ENCODE measurements around the gene GNAQ.
A peak's percentile ranks its signal among the peaks of the same experiment; 100 is the strongest.

The GNAQ gene

DNA sequence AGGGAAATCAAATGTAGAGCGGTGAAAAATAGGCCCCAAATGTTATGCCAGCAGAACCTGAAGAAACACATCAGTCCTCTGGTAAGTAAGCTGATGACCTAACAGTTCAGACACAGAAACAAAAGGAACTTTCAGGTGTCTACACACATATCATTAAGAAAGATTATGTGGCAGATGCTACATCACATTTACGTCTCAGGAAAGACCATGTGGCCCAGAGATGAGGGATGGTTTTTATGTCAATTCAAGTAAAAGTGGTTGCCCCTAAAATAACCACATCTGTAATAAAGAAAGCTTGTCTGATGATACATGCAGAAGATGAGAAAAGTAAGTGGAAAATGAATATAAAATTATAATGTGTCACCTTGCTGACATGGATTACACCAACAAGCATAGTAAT, 31.4 kb downstream of the GNAQ start:
- H3K9me3 Mint-ChIP-seq: no peaks in the 10 kb centered on the region
- no peaks in the 10 kb centered on the region for H3K27me3 Mint-ChIP-seq (ENCODE audit: low read depth, poor library complexity)
- TF ChIP-seq, protein P1, sequence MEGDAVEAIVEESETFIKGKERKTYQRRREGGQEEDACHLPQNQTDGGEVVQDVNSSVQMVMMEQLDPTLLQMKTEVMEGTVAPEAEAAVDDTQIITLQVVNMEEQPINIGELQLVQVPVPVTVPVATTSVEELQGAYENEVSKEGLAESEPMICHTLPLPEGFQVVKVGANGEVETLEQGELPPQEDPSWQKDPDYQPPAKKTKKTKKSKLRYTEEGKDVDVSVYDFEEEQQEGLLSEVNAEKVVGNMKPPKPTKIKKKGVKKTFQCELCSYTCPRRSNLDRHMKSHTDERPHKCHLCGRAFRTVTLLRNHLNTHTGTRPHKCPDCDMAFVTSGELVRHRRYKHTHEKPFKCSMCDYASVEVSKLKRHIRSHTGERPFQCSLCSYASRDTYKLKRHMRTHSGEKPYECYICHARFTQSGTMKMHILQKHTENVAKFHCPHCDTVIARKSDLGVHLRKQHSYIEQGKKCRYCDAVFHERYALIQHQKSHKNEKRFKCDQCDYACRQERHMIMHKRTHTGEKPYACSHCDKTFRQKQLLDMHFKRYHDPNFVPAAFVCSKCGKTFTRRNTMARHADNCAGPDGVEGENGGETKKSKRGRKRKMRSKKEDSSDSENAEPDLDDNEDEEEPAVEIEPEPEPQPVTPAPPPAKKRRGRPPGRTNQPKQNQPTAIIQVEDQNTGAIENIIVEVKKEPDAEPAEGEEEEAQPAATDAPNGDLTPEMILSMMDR (IDR thresholded peaks at IDR 0.05): no peak
- DNase-seq: no peak
- no peak overlapping the region for H3K4me3 Mint-ChIP-seq
- H3K4me1 Mint-ChIP-seq: peaks cover 34% of the 10 kb centered on the region
- H3K36me3 Mint-ChIP-seq (ENCODE audit: low read depth): peaks cover 21% of the 10 kb centered on the region
- H3K27ac Mint-ChIP-seq: no peak overlapping the region

DNA sequence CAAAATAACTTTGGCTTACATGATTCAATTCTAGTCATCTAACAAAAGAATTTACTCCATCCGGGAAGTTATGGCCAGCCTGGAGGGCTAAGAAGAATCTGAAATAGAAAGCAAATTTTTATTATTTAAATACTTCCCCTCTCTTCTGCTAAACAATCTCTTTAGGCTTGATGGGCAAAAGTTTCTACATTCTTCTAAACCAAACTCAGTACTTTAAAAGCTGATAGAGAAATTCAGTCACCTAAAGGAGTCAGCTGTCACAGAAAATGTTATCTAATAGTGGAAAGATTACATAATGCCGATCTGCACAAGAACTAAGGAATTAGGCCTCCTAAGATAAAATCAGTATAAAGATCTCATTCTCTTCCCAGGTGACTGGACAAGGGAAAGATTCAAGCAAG, 32.4 kb downstream of the GNAQ start:
- Mint-ChIP-seq H3K4me1 (peaks cover 34% of the 10 kb centered on the region), H3K36me3 (ENCODE audit: low read depth) (peaks cover 19% of the 10 kb centered on the region), H3K27ac (no peak overlapping the region), H3K9me3 (peaks cover 4% of the 10 kb centered on the region), H3K27me3 (ENCODE audit: low read depth, poor library complexity) (no peaks in the 10 kb centered on the region), H3K4me3 (no peak overlapping the region)
- TF ChIP-seq, protein P1 (IDR thresholded peaks at IDR 0.05): no peak
- no peak for DNase-seq

DNA sequence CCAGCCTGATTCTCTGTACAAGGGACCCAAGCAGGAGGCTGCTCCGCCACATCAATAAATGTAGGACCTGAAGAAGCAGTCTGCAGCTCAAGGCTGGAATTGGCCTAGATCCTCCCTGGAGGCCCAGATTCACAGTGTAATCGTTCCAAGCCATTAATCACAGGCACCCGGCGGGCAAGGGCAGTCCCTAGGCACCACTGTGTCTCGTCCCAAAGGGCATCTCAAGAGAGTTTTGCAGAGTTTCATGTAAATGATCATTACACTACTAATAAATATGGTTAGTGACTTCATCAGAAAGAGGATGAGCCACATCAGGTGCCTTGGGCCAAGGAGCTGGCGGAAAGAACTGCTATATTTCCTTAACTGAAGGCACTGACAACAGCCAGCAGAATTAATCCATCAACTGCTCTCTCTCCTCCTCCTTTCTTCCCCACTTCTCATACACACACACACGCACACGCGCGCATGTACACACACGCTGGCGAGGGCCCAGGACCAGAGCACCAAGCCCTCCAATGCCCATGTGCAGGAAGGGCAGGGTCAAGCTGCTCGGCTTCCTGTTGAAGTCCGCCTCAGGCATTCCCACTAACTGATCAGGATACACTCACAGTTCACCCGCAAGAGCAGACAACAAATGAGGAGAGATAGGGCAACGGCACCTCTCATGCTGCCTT, 33.9 kb downstream of the GNAQ start:
- H3K27me3 Mint-ChIP-seq (ENCODE audit: low read depth, poor library complexity): no peaks in the 10 kb centered on the region
- no peak overlapping the region for H3K4me3 Mint-ChIP-seq
- H3K9me3 Mint-ChIP-seq: peaks cover 4% of the 10 kb centered on the region
- peaks cover 34% of the 10 kb centered on the region for H3K4me1 Mint-ChIP-seq
- TF ChIP-seq, protein P1 (IDR thresholded peaks at IDR 0.05): no peak
- peak overlapping the region; percentile 97 for H3K27ac Mint-ChIP-seq
- peaks cover 28% of the 10 kb centered on the region for H3K36me3 Mint-ChIP-seq (ENCODE audit: low read depth)
- DNase-seq: peak; percentile 30

DNA sequence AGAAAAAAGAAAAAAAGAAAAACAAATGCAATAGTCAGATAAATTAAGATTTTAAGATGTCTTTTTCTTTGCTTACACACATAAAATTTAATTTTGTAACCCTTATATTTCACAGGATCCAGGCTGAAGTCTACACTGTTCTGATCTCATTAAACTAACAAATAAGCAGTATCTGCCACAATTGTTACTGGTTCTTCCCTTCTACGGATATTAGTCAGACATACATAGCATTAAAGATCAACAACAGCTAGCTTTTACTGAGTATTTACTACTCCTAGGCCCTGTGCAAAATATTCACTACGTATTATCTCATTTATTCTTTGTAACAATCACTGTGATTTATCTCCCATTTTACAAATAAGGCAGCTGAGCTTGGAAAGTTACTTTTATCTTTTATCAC, 34.9 kb downstream of the GNAQ start:
- H3K4me3 Mint-ChIP-seq: no peak overlapping the region
- no peak for DNase-seq
- peaks cover 38% of the 10 kb centered on the region for H3K36me3 Mint-ChIP-seq (ENCODE audit: low read depth)
- no peak overlapping the region for H3K27ac Mint-ChIP-seq
- H3K9me3 Mint-ChIP-seq: peaks cover 9% of the 10 kb centered on the region
- TF ChIP-seq, protein P1 (IDR thresholded peaks at IDR 0.05): no peak
- peaks cover 26% of the 10 kb centered on the region for H3K4me1 Mint-ChIP-seq
- no peaks in the 10 kb centered on the region for H3K27me3 Mint-ChIP-seq (ENCODE audit: low read depth, poor library complexity)

DNA sequence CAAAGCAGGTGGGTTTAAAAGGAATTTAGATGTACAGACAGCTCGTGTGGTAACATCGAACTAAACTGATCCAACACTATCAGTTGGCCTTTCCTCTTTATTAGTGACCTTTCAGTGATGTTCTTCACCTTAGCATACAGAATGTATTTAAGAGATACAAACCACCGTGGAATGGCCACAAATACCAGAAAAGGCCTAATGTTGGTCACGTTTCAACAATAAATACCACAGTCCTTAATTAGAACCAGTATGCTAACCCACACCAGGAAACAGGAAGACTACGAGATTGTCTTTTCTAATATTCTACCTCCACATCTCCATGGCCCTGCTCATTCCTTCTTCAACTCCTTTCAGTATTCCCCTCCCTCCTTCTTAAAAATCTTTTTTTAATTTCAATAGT, 40.4 kb downstream of the GNAQ start:
- TF ChIP-seq, protein P1 (IDR thresholded peaks at IDR 0.05): no peak
- Mint-ChIP-seq H3K27ac (no peak overlapping the region), H3K4me1 (peaks cover 5% of the 10 kb centered on the region), H3K4me3 (no peak overlapping the region), H3K27me3 (ENCODE audit: low read depth, poor library complexity) (no peaks in the 10 kb centered on the region), H3K36me3 (ENCODE audit: low read depth) (peaks cover 36% of the 10 kb centered on the region), H3K9me3 (peaks cover 9% of the 10 kb centered on the region)
- no peak for DNase-seq

DNA sequence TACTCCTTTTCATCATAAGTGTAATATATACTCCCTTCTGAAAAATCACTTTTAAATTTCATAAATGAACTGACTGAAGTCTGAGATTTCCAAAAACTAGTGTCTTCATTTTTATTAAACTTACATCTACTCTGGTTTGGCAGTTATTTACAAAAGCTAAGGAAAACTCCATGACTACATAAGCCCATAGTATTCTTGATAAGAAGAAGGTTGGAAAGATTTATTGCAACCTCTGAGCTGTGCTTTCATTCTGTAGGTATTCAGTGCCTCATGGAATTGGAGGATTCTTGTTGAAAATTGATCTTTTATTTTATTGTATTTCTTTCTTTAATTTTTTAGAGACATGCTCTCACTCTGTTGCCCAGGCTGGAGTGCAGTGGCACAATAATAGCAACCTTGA, 41.7 kb downstream of the GNAQ start:
- no peak for DNase-seq
- Mint-ChIP-seq H3K4me1 (peaks cover 5% of the 10 kb centered on the region), H3K4me3 (no peak overlapping the region), H3K27ac (no peak overlapping the region), H3K36me3 (ENCODE audit: low read depth) (peaks cover 39% of the 10 kb centered on the region), H3K27me3 (ENCODE audit: low read depth, poor library complexity) (no peaks in the 10 kb centered on the region), H3K9me3 (peaks cover 12% of the 10 kb centered on the region)
- TF ChIP-seq, protein P1 (IDR thresholded peaks at IDR 0.05): no peak
